K562 (cell line): Measurements from ENCODE around the gene VWA1. TPM values are rescaled to one million over a fixed set of nuclear protein-coding genes. Genes with fewer than 3 reads are reported as not detected.
A peak's percentile ranks its signal among the peaks of the same experiment; 100 is the strongest.

Source experiments
- BRF1 ChIP-seq: IDR thresholded peaks from 3 replicates; pipeline ENCODE4 v1.6.1; 2011; ENCODE audit warnings: borderline replicate concordance, mild to moderate bottlenecking; ENCODE audit not compliant: insufficient read length; ENCODE audit errors: extremely low read depth
- DMBX1 ChIP-seq: fragments of 250-450 bp; sonication (Bioruptor Pico); IDR thresholded peaks from 2 replicates; pipeline ENCODE4 v1.8.0; 2022; ENCODE audit warnings: inconsistent platforms, mild to moderate bottlenecking, moderate library complexity, borderline replicate concordance
- FUS ChIP-seq: fragments of 200-400 bp; formaldehyde crosslinking; optimal IDR thresholded peaks from 2 replicates; pipeline ENCODE3; 2017; ENCODE audit warnings: low read depth, low read length
- MTA3 ChIP-seq: fragments of 450-650 bp; formaldehyde crosslinking; IDR thresholded peaks from 2 replicates; pipeline ENCODE4 v1.6.1; 2017; ENCODE audit warnings: mild to moderate bottlenecking, borderline replicate concordance
- NEUROD1 ChIP-seq: fragments of 150-350 bp; IDR thresholded peaks from 2 replicates; pipeline ENCODE4 v1.6.1; 2014; ENCODE audit warnings: borderline replicate concordance, low read length, low read depth; ENCODE audit not compliant: partially characterized antibody
- NR2C2 ChIP-seq, 2 experiments: fragments of 200-800 bp in 1 of 2; sonication (Bioruptor generic) in 1 of 2; sonication (generic) in 1 of 2; formaldehyde crosslinking in 1 of 2; IDR thresholded peaks; 2 replicates each; pipeline versions ENCODE4 v1.6.1 to v1.8.0; 2016 to 2022; ENCODE audit warnings: mild to moderate bottlenecking in 1 of 2, missing compliant biosample characterization in 1 of 2, missing genetic modification characterization in 1 of 2, missing genetic modification reagents in 1 of 2
- PML ChIP-seq: IDR thresholded peaks from 2 replicates; pipeline ENCODE4 v1.6.1; 2012; ENCODE audit warnings: low read length, inconsistent platforms
- RCOR1 ChIP-seq, 2 experiments: IDR thresholded peaks; 2 replicates each; pipeline ENCODE4 v1.6.1; 2012; ENCODE audit warnings: low read depth in 2 of 2, low read length in 2 of 2, borderline replicate concordance in 1 of 2, improper control_type of control experiment in 1 of 2
- SNIP1 ChIP-seq: fragments of 450-650 bp; IDR thresholded peaks from 2 replicates; pipeline ENCODE4 v1.7.1; 2017; ENCODE audit warnings: low read depth, mild to moderate bottlenecking
- TCF3 ChIP-seq: sonication (generic); formaldehyde crosslinking; IDR thresholded peaks from 2 replicates; pipeline ENCODE4 v1.4.0; 2020; ENCODE audit warnings: mild to moderate bottlenecking, missing genetic modification reagents
- WHSC1 ChIP-seq: IDR thresholded peaks from one replicate; pipeline ENCODE4 v1.6.1; 2012; ENCODE audit warnings: low read length, control low read depth, inconsistent platforms
- XRCC3 ChIP-seq: fragments of 450-650 bp; IDR thresholded peaks from 2 replicates; pipeline ENCODE4 v1.6.1; 2017; ENCODE audit warnings: mild to moderate bottlenecking, moderate library complexity
- XRCC5 ChIP-seq: fragments of 200-400 bp; formaldehyde crosslinking; IDR thresholded peaks from 2 replicates; pipeline ENCODE4 v1.6.1; 2017; ENCODE audit warnings: low read depth, mild to moderate bottlenecking, low read length
- YBX1 ChIP-seq: fragments of 450-650 bp; IDR thresholded peaks from 2 replicates; pipeline ENCODE4 v1.7.1; 2016; ENCODE audit warnings: mild to moderate bottlenecking
- ZC3H8 ChIP-seq: fragments of 450-650 bp; IDR thresholded peaks from 2 replicates; pipeline ENCODE4 v1.6.1; 2017
- ZNF175 ChIP-seq: fragments of 200-800 bp; sonication (Bioruptor generic); IDR thresholded peaks from 2 replicates; pipeline ENCODE4 v1.6.1; 2016; ENCODE audit warnings: low read depth, mild to moderate bottlenecking, missing genetic modification characterization, missing compliant biosample characterization
- ZNF217 ChIP-seq: sonication (generic); formaldehyde crosslinking; IDR thresholded peaks from 2 replicates; pipeline ENCODE4 v1.8.0; 2022; ENCODE audit warnings: mild to moderate bottlenecking, missing genetic modification reagents
- ZNF696 ChIP-seq: fragments of 250-450 bp; sonication (Bioruptor Pico); conservative IDR thresholded peaks from 2 replicates; pipeline ENCODE4 v1.4.0; 2020; ENCODE audit warnings: mild to moderate bottlenecking, moderate library complexity
- ZNF699 ChIP-seq: fragments of 250-450 bp; sonication (Bioruptor Pico); IDR thresholded peaks from 2 replicates; pipeline ENCODE4 v1.8.0; 2021; ENCODE audit warnings: mild to moderate bottlenecking, moderate library complexity; ENCODE audit not compliant: insufficient replicate concordance
- ZNF77 ChIP-seq: fragments of 250-450 bp; sonication (Bioruptor Pico); IDR thresholded peaks from 2 replicates; pipeline ENCODE4 v1.5.0; 2020
- polyA plus RNA-seq, 8 experiments: library from polyadenylated mRNA; depleted of rRNA in 4 of 8; stranded (reverse) in 5 of 8; unstranded in 3 of 8; fragments of >200 nt; fragmentation: Nextera tagmentation in 2 of 8; fragmentation: Illumina TruSeq in 1 of 8; extraction: Ambion mirVana in 2 of 8; extraction: Trizol in 1 of 8; gene quantifications; 2 replicates each; pipeline versions ENCODE4 v1.2.1 to v1.2.3, GENCODE V29; 2011 to 2014; ENCODE audit warnings: inconsistent platforms in 1 of 8, missing spikeins in 1 of 8
- total RNA-seq, 7 experiments: library from RNA; depleted of rRNA in 6 of 7; stranded (reverse); fragments of >200 nt in 6 of 7; fragmentation: Illumina TruSeq in 2 of 7; extraction: Trizol in 2 of 7; gene quantifications; 2 replicates each; pipeline versions ENCODE4 v1.2.1 to v1.2.3, GENCODE V29; 2011 to 2021; ENCODE audit warnings: low replicate concordance in 1 of 7
- TF ChIP-seq, protein P1 (sequence below): fragments of 450-650 bp; IDR thresholded peaks from 2 replicates; pipeline ENCODE4 v1.6.1; 2016; ENCODE audit warnings: borderline replicate concordance
- TF ChIP-seq, protein P2 (sequence below): sonication (generic); formaldehyde crosslinking; IDR thresholded peaks from 2 replicates; pipeline ENCODE4 v1.4.0; 2020; ENCODE audit warnings: mild to moderate bottlenecking, missing genetic modification reagents
- TF ChIP-seq, protein P3 (sequence below): sonication (generic); formaldehyde crosslinking; IDR thresholded peaks from 2 replicates; pipeline ENCODE4 v1.8.1; 2023; ENCODE audit warnings: mild to moderate bottlenecking, missing genetic modification reagents

The VWA1 gene
- total and polyA plus RNA-seq, 9 of the 15 experiments (the other 6 are each of a cell fraction or from before 2014, with no cell fraction given), result 0.01 to 6.4 (median 0.85) TPM

DNA sequence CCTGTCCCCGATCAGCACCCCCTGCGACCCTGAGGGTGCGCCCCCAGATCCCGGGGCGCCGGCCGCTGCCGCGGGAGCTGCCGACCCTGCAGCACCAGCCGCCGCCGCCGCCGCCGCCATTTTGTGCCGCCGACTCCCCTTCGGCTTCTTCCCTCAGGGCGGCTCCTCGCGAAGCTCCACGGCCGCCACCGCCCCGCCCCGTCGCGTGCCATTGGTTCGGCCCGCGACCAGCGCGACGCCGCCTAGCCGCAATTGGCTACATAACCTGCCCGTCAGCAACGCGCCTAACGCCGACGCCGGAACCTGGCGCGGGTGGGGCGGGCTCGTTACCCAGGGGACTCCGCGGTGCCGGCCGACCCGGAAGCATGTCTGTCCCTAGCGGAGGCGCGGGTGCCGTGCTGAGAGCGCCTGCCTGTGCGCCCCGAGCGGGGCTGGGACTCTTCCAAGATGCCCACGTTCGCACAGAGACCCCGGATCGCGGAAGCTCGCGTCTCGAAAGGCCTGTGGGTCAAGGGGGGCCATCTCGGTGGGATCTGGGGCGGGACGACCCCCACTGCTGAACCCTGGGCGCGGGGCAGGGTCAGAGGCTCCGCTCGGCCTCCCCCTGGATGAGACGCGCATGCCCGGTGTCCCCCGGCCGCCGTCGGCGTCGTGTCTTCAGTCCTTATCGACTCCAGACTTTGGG is 36.2 kb upstream of the VWA1 start, which contains the start of gene CCNL2 (continued):
- TF ChIP-seq RCOR1 (IDR thresholded peaks at IDR 0.05; ENCODE audit: borderline replicate concordance in 1 of 2, low read depth in 2 of 2, low read length in 2 of 2), result peak in 1 of 2 experiments; percentile 54; a peak in 1 of 4 replicates
- TF ChIP-seq ZNF77 (CRISPR knock-in tag), result no peak
- TF ChIP-seq, protein P1, sequence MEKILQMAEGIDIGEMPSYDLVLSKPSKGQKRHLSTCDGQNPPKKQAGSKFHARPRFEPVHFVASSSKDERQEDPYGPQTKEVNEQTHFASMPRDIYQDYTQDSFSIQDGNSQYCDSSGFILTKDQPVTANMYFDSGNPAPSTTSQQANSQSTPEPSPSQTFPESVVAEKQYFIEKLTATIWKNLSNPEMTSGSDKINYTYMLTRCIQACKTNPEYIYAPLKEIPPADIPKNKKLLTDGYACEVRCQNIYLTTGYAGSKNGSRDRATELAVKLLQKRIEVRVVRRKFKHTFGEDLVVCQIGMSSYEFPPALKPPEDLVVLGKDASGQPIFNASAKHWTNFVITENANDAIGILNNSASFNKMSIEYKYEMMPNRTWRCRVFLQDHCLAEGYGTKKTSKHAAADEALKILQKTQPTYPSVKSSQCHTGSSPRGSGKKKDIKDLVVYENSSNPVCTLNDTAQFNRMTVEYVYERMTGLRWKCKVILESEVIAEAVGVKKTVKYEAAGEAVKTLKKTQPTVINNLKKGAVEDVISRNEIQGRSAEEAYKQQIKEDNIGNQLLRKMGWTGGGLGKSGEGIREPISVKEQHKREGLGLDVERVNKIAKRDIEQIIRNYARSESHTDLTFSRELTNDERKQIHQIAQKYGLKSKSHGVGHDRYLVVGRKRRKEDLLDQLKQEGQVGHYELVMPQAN, result peak; percentile 93
- TF ChIP-seq NR2C2 (CRISPR knock-in tag; IDR thresholded peaks at IDR 0.05), result peak; percentile 80
- TF ChIP-seq NR2C2 (tag; IDR thresholded peaks at IDR 0.05), result peak; percentile 98
- 0 out of 2 replicates have a peak, but pooled peaks have one; percentile 10 for TF ChIP-seq XRCC5
- no peak for TF ChIP-seq ZNF175 (CRISPR knock-in tag)
- peak; percentile 98 for TF ChIP-seq FUS
- no peak for TF ChIP-seq WHSC1
- TF ChIP-seq ZNF217, result no peak
- TF ChIP-seq NEUROD1, result peak; percentile 98
- TF ChIP-seq TCF3, result peak; percentile 43
- no peak for TF ChIP-seq ZNF699
- TF ChIP-seq DMBX1 (CRISPR knock-in tag), result peak; percentile 62; the same call in 1 of the 2 replicates
- TF ChIP-seq ZC3H8, result no peak
- TF ChIP-seq PML, result peak; percentile 79
- TF ChIP-seq, protein P2, sequence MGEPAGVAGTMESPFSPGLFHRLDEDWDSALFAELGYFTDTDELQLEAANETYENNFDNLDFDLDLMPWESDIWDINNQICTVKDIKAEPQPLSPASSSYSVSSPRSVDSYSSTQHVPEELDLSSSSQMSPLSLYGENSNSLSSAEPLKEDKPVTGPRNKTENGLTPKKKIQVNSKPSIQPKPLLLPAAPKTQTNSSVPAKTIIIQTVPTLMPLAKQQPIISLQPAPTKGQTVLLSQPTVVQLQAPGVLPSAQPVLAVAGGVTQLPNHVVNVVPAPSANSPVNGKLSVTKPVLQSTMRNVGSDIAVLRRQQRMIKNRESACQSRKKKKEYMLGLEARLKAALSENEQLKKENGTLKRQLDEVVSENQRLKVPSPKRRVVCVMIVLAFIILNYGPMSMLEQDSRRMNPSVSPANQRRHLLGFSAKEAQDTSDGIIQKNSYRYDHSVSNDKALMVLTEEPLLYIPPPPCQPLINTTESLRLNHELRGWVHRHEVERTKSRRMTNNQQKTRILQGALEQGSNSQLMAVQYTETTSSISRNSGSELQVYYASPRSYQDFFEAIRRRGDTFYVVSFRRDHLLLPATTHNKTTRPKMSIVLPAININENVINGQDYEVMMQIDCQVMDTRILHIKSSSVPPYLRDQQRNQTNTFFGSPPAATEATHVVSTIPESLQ (CRISPR knock-in tag), result peak; percentile 91; the same call in 1 of the 2 replicates
- peak; percentile 95; the same call in 1 of the 2 replicates for TF ChIP-seq MTA3
- TF ChIP-seq YBX1, result no peak
- no peak for TF ChIP-seq BRF1
- no peak for TF ChIP-seq ZNF696 (CRISPR knock-in tag)
- TF ChIP-seq SNIP1, result no peak
- TF ChIP-seq, protein P3, sequence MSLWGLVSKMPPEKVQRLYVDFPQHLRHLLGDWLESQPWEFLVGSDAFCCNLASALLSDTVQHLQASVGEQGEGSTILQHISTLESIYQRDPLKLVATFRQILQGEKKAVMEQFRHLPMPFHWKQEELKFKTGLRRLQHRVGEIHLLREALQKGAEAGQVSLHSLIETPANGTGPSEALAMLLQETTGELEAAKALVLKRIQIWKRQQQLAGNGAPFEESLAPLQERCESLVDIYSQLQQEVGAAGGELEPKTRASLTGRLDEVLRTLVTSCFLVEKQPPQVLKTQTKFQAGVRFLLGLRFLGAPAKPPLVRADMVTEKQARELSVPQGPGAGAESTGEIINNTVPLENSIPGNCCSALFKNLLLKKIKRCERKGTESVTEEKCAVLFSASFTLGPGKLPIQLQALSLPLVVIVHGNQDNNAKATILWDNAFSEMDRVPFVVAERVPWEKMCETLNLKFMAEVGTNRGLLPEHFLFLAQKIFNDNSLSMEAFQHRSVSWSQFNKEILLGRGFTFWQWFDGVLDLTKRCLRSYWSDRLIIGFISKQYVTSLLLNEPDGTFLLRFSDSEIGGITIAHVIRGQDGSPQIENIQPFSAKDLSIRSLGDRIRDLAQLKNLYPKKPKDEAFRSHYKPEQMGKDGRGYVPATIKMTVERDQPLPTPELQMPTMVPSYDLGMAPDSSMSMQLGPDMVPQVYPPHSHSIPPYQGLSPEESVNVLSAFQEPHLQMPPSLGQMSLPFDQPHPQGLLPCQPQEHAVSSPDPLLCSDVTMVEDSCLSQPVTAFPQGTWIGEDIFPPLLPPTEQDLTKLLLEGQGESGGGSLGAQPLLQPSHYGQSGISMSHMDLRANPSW (CRISPR knock-in tag), result peak; percentile 71; the same call in 1 of the 2 replicates
- no peak for TF ChIP-seq XRCC3
